ENCODE measurements around the gene PLXND1.

DNA sequence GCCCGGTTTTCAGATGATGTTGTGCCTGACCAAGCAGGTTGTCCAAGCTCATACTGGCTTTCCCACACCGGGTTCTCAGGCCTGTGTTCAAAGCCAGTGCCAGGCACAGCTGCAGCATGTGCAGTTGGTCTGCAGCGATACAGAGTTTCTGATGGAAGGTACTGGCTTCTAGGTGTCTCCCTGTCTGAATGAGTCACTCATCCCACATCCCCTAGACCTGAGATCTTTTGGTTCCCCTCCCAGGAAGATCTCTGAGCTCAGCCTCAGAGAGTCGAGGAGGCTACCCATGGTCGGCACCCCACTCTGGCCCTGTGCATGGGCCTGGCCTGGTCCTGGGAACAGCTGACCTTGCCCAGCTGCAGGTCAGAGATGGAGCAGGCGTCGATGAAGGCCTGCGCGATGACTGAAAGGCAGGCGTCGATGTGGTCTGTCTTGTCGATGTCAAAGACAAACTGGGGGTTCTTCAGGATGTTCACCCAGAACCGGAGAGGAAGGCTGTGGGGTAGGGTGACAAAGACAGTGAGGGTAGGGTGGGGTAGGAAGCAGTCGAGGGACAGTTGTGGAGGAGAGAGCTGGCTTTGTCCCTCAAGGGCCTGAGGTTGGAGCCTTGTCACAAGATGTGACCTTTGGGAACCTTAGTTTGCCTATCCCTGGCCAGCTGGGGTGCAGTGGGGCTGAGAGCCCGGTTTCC lies 48.2 kb downstream of the PLXND1 start:
- TF ChIP-seq EZH2 (IDR thresholded peaks at IDR 0.05) = no peak
- TF ChIP-seq EZH2phosphoT487 (IDR thresholded peaks at IDR 0.05; ENCODE audit: borderline replicate concordance) = no peak
- TF ChIP-seq CTCF (IDR thresholded peaks at IDR 0.05 in 2 of 3, conservative IDR thresholded peaks at IDR 0.05 in 1 of 3; ENCODE audit: borderline replicate concordance in 1 of 3, insufficient read depth in 1 of 3, low read depth in 2 of 3, low read length in 2 of 3) = no peak
- no peak for TF ChIP-seq YY1 (IDR thresholded peaks at IDR 0.05; ENCODE audit: extremely low read depth, insufficient replicate concordance, low read depth, low read length)
- no peak for TF ChIP-seq RAD21 (IDR thresholded peaks at IDR 0.05; ENCODE audit: low read depth)
- TF ChIP-seq EGR1 (IDR thresholded peaks at IDR 0.05; ENCODE audit: low read depth) = no peak
- TF ChIP-seq ZNF274 (IDR thresholded peaks at IDR 0.05; ENCODE audit: low read depth, low read length) = no peak
- no peak for TF ChIP-seq POLR2A (IDR thresholded peaks at IDR 0.05; ENCODE audit: borderline replicate concordance, extremely low read depth, insufficient read depth, insufficient read length)
- TF ChIP-seq, protein P1, sequence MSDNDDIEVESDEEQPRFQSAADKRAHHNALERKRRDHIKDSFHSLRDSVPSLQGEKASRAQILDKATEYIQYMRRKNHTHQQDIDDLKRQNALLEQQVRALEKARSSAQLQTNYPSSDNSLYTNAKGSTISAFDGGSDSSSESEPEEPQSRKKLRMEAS (IDR thresholded peaks at IDR 0.05) = no peak
- TF ChIP-seq, protein P2, sequence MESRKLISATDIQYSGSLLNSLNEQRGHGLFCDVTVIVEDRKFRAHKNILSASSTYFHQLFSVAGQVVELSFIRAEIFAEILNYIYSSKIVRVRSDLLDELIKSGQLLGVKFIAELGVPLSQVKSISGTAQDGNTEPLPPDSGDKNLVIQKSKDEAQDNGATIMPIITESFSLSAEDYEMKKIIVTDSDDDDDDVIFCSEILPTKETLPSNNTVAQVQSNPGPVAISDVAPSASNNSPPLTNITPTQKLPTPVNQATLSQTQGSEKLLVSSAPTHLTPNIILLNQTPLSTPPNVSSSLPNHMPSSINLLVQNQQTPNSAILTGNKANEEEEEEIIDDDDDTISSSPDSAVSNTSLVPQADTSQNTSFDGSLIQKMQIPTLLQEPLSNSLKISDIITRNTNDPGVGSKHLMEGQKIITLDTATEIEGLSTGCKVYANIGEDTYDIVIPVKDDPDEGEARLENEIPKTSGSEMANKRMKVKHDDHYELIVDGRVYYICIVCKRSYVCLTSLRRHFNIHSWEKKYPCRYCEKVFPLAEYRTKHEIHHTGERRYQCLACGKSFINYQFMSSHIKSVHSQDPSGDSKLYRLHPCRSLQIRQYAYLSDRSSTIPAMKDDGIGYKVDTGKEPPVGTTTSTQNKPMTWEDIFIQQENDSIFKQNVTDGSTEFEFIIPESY (IDR thresholded peaks at IDR 0.05; ENCODE audit: extremely low read depth, insufficient replicate concordance, low read length) = no peak
- TF ChIP-seq SP1 (IDR thresholded peaks at IDR 0.05; ENCODE audit: low read depth) = no peak
- TF ChIP-seq CBX3 (IDR thresholded peaks at IDR 0.05; ENCODE audit: low read depth) = no peak
- no peak for TF ChIP-seq CEBPB (IDR thresholded peaks at IDR 0.05; ENCODE audit: low read depth)

Data from HCT116 (cell line).